Stomach (tissue), 9 donors: ENCODE data around the gene FNBP1L. TPM values are rescaled to one million over a fixed set of nuclear protein-coding genes. Genes with fewer than 3 reads are reported as not detected.

Source experiments
- DNase-seq, 2 donors: peaks; one replicate each; pipeline versions ENCODE4 v3.0.0 to v3.0.0-alpha.2; 2013 to 2019
- H3K27ac ChIP-seq, 5 donors: fragments of 200-600 bp in 4 of 5; sonication (generic) in 4 of 5; one replicate each; pipeline ENCODE4 v1.5.1; 2013 to 2019; ENCODE audit warnings: mild to moderate bottlenecking in 1 of 5, moderate library complexity in 1 of 5
- H3K27me3 ChIP-seq, 3 donors: fragments of 200-600 bp; sonication (generic); one replicate each; pipeline ENCODE4 v1.5.1; 2017 to 2019; ENCODE audit warnings: mixed run types in 1 of 3
- H3K36me3 ChIP-seq, 4 donors: fragments of 200-600 bp; sonication (generic); 1 replicate in 3 of 4; 2 replicates in 1 of 4; pipeline ENCODE4 v1.5.1; 2016 to 2019
- H3K4me1 ChIP-seq, 4 donors: fragments of 200-600 bp; sonication (generic); one replicate each; pipeline ENCODE4 v1.5.1; 2016 to 2019
- H3K4me3 ChIP-seq, 4 donors: fragments of 200-600 bp; sonication (generic) in 3 of 4; one replicate each; pipeline ENCODE4 v1.5.1; 2016 to 2019; ENCODE audit warnings: mild to moderate bottlenecking in 1 of 4
- H3K9me3 ChIP-seq, 4 donors: fragments of 200-600 bp; sonication (generic); one replicate each; pipeline ENCODE4 v1.5.1; 2016 to 2019
- CTCF ChIP-seq, 7 experiments: fragments of 450-650 bp in 4 of 7; fragments of 200-600 bp in 3 of 7; sonication (generic) in 3 of 7; IDR thresholded peaks; one replicate each; pipeline ENCODE4 v1.5.1; 2016 to 2019; ENCODE audit warnings: antibody characterized with exemption in 7 of 7, control low read depth in 2 of 7, mild to moderate bottlenecking in 1 of 7
- EP300 ChIP-seq: sonication (generic); formaldehyde crosslinking; IDR thresholded peaks from one replicate; pipeline ENCODE4 v1.6.1; 2017; ENCODE audit warnings: antibody characterized with exemption
- POLR2A ChIP-seq, 4 donors: fragments of 450-650 bp; IDR thresholded peaks; one replicate each; pipeline ENCODE4 v1.6.1; 2016; ENCODE audit warnings: antibody characterized with exemption in 4 of 4, control low read depth in 2 of 4, mild to moderate bottlenecking in 1 of 4, moderate library complexity in 1 of 4
- POLR2AphosphoS5 ChIP-seq, 3 donors: sonication (generic); formaldehyde crosslinking; IDR thresholded peaks; one replicate each; pipeline ENCODE4 v1.6.1; 2016; ENCODE audit warnings: antibody characterized with exemption in 3 of 3
- WGBS, 5 donors: extraction: QIAGEN DNeasy Blood & Tissue Kit in 3 of 5; methylation state at CpG; one replicate each; pipeline versions ENCODE4 v1.1.5 to v1.1.7; 2013 to 2018; 5-methylcytosine and 5-hydroxymethylcytosine counted together
- intact Hi-C: fragments of 100-400 bp; cut with DNase I; formaldehyde crosslinking; loops from one replicate; pipeline ENCODE4 v1.15.1; 2023; ENCODE audit warnings: low total_unique reads
- polyA plus RNA-seq, 3 donors: library from polyadenylated mRNA; stranded (reverse); fragments of 200-250 nt; gene quantifications; one replicate each; pipeline ENCODE4 v1.2.3, GENCODE V29; 2013
- total RNA-seq, 5 donors: library from RNA; depleted of rRNA; stranded (reverse); fragments of >200 nt; gene quantifications; one replicate each; pipeline versions ENCODE4 v1.1.0 to v1.2.3, GENCODE V29; 2014 to 2016
- donor health status: healthy with polysubstance abuse.
- donor health status: Bipolar disorder and iron deficiency.
- donor health status: healthy.

FNBP1L gene
- total and polyA plus RNA-seq, 8 donors: 9.2 to 74.0 (median 29.2) TPM

- Histone ChIP-seq H3K27ac (peak overlapping the region in 1 of 5 donors; percentile 62), H3K9me3 (no peaks in the 10 kb centered on the region), H3K4me1 (peaks cover 0 to 12% (median 0%) of the 10 kb centered on the region in 4 donors), H3K27me3 (no peaks in the 10 kb centered on the region), H3K36me3 (peaks cover 0 to 5% (median 2%) of the 10 kb centered on the region in 4 donors), H3K4me3 (no peak overlapping the region)
- intact Hi-C loops: no loop called here
- DNase-seq: no peak
- WGBS, 5 donors: 77 to 88% (median 84%) methylated on average over 3 of the region's 3 CpGs
- TF ChIP-seq EP300: no peak
Measured at GRCh38 chr1:93506126-93506525, 58.2 kb downstream of the FNBP1L start.

- H3K27me3 ChIP-seq: no peaks in the 10 kb centered on the region
- no peaks in the 10 kb centered on the region for H3K9me3 ChIP-seq
- no peak for DNase-seq
- intact Hi-C loops: no loop called here
- H3K4me3 ChIP-seq: no peak overlapping the region
- no peak overlapping the region for H3K27ac ChIP-seq
- H3K36me3 ChIP-seq: peaks cover 0 to 4% (median 0%) of the 10 kb centered on the region in 4 donors
- 82 to 90% (median 84%) methylated on average over 5 of the region's 5 CpGs for WGBS, 5 donors
- TF ChIP-seq EP300 (no peak), CTCF (IDR thresholded peaks at IDR 0.05) (no peak), POLR2AphosphoS5 (IDR thresholded peaks at IDR 0.05) (no peak), POLR2A (IDR thresholded peaks at IDR 0.05) (no peak)
- no peaks in the 10 kb centered on the region for H3K4me1 ChIP-seq
Measured at GRCh38 chr1:93516164-93516563, 68.2 kb downstream of the FNBP1L start.

- intact Hi-C loops: no loop called here
Measured at GRCh38 chr1:93518516-93518915, 70.6 kb downstream of the FNBP1L start.

GRCh38 chr1:93519199-93519829 is 71.4 kb downstream of the FNBP1L start:
- DNase-seq: no peak
- Histone ChIP-seq H3K4me3 (no peak overlapping the region), H3K36me3 (peaks cover 0 to 4% (median 0%) of the 10 kb centered on the region in 4 donors), H3K27me3 (no peaks in the 10 kb centered on the region), H3K27ac (no peak overlapping the region), H3K4me1 (no peaks in the 10 kb centered on the region), H3K9me3 (no peaks in the 10 kb centered on the region)
- 61 to 92% (median 84%) methylated on average over 2 to 3 of the region's 3 CpGs for WGBS, 5 donors
- intact Hi-C loops: no loop called here
- TF ChIP-seq POLR2A (IDR thresholded peaks at IDR 0.05) (no peak), EP300 (no peak), CTCF (IDR thresholded peaks at IDR 0.05) (no peak), POLR2AphosphoS5 (IDR thresholded peaks at IDR 0.05) (no peak)

More at GRCh38 chr1:93518516-93518915, 70.6 kb downstream of the FNBP1L start:
- no peaks in the 10 kb centered on the region for H3K9me3 ChIP-seq
- H3K4me1 ChIP-seq: no peaks in the 10 kb centered on the region
- DNase-seq: no peak
- TF ChIP-seq POLR2AphosphoS5 (IDR thresholded peaks at IDR 0.05) (no peak), EP300 (no peak), CTCF (IDR thresholded peaks at IDR 0.05) (no peak), POLR2A (IDR thresholded peaks at IDR 0.05) (no peak)
- no peaks in the 10 kb centered on the region for H3K27me3 ChIP-seq
- peaks cover 0 to 4% (median 0%) of the 10 kb centered on the region in 4 donors for H3K36me3 ChIP-seq
- no peak overlapping the region for H3K27ac ChIP-seq
- no peak overlapping the region for H3K4me3 ChIP-seq

- H3K4me3 ChIP-seq: no peak overlapping the region
- intact Hi-C loops: no loop called here
- no peak for DNase-seq
- H3K36me3 ChIP-seq: peaks cover 0 to 4% (median 0%) of the 10 kb centered on the region in 4 donors
- no peaks in the 10 kb centered on the region for H3K27me3 ChIP-seq
- no peaks in the 10 kb centered on the region for H3K9me3 ChIP-seq
- no peak overlapping the region for H3K27ac ChIP-seq
- H3K4me1 ChIP-seq: peaks cover 0 to 12% (median 2%) of the 10 kb centered on the region in 4 donors
- WGBS, 5 donors: 76 to 91% (median 85%) methylated on average over 2 of the region's 2 CpGs
- TF ChIP-seq POLR2A (IDR thresholded peaks at IDR 0.05) (no peak), CTCF (IDR thresholded peaks at IDR 0.05) (no peak), POLR2AphosphoS5 (IDR thresholded peaks at IDR 0.05) (no peak), EP300 (no peak)
Measured at GRCh38 chr1:93521618-93522017, 73.7 kb downstream of the FNBP1L start.
